Femur (tissue), 1 donor: ENCODE measurements around the gene NDUFB4.
A peak's percentile ranks its signal among the peaks of the same experiment; 100 is the strongest.

Experiments
- DNase-seq: peaks from one replicate; pipeline ENCODE4 v3.0.0-alpha.2; 2017

NDUFB4 gene

DNA sequence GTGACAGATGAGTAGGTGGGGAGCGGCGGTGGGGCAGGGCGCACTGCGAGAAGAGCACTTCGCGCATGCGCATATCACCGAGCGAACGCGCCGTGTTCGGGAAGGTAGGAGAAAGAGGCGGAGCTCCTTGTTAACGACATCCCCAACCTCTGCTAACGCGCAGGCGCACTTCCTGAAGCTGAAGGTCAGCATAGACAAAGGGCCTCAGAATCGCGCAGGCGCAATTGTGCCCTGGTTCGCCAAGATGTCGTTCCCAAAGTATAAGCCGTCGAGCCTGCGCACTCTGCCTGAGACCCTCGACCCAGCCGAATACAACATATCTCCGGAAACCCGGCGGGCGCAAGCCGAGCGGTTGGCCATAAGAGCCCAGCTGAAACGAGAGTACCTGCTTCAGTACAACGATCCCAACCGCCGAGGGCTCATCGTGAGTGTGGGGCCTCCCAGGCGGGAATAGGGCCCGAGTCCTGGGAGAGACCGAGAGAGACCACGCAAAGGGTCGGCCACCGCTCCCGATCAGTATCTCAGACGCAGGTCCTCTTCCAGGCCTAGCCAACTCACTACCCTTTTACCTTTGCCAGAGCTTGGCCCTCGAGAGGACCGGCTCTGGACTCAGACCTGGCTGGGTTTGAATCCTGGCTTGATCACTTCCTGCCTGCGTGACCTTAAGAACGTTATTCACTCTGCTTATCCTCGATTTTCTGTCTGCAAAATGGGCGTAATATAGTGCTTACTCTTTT, at the start of gene NDUFB4:
NDUFB4 (plus strand) TSS at position 221 of the 737 bp plus-strand sequence; CDS start at position 245, 24 bp downstream.
- peak; percentile 98 for DNase-seq

GRCh38 chr3:120550546-120550945, 45.6 kb upstream of the NDUFB4 start:
- DNase-seq = no peak

- DNase-seq = no peak
Measured at GRCh38 chr3:120552184-120553172, 43.7 kb upstream of the NDUFB4 start.

- DNase-seq = peak; percentile 86
Measured at GRCh38 chr3:120554812-120555606, 41.1 kb upstream of the NDUFB4 start.

DNA sequence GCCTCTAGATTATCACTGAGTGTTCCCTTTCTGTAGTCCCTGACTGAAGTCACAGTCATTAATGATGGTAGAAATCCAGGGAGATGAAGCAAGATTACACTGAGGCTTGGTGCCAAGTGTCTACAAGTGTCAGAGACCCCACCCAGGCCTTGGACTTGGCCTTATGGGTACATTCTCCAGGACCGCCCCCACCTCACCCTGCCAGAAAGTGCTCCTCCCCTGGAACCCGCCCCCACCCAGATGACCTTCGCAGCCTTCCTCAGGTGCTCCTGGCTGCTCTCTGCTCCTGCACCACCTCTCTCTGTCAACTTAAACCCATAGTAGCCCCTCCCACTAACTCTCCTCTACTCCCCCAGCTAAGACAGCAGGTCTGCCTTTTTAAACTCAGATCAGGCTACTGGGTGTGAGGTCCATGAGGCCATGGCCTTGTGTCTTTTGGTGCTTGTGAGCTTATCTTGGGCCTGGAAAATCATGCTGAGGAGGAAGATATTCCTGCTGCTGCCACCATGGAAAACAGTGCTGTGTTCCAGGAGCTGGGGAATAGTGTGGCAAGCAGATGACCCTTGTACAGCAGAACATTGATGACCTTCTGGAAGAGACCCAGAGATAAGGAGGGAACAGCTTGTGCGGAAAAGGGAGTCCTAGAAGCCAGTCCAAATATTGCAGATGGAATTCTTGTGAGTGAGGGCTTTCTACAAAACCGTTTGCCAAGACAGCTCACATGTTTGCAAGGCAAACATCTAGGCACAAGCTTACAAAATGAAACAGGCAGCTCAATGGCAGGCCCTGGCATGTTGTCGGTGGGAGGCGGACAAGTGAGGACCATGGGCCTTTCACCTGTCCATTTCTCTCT, 40.3 kb upstream of the NDUFB4 start:
- DNase-seq = no peak

DNA sequence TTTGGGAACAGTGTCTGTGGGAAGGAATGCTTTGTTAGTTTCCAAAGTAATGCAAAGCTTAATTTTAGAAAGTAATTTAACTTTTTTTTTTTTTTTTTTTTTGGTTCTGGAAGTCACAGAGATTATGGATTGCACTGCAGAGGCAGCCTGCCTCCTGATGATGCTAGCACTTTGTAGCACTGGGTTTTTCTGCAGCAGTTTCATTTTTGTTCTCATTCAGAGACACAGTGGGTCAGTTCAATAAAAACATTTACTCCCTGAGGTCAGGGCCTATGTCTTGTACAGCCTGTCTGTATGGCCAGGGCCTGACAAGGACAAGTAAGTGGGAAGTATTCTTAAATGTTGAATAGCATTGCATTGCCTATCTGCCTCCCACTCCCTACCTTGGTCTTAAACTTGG, 39.0 kb upstream of the NDUFB4 start:
- no peak for DNase-seq

DNA sequence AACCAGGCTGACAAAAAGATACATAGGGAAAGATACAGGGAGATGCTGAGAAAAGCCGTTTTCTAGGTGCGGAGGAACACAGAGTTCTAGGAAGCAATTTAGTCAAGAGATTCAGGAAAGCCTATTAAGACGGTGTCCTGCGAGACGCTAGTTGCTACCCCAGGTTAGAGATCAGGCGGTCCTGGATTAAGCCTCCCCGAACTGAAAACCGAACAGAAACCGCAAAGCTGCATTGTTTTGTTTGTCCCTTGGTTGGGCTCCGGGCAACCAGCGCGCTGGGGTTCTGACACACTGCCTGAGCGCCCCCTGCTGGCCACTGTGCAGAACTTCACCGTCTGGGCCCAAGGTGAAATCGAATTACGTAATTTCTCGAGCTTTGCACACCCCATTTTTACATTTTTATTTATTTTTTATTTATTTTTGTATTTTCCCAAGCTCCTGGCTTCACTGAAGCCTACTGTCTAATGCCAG, 37.3 kb upstream of the NDUFB4 start:
- peak; percentile 95 for DNase-seq

DNA sequence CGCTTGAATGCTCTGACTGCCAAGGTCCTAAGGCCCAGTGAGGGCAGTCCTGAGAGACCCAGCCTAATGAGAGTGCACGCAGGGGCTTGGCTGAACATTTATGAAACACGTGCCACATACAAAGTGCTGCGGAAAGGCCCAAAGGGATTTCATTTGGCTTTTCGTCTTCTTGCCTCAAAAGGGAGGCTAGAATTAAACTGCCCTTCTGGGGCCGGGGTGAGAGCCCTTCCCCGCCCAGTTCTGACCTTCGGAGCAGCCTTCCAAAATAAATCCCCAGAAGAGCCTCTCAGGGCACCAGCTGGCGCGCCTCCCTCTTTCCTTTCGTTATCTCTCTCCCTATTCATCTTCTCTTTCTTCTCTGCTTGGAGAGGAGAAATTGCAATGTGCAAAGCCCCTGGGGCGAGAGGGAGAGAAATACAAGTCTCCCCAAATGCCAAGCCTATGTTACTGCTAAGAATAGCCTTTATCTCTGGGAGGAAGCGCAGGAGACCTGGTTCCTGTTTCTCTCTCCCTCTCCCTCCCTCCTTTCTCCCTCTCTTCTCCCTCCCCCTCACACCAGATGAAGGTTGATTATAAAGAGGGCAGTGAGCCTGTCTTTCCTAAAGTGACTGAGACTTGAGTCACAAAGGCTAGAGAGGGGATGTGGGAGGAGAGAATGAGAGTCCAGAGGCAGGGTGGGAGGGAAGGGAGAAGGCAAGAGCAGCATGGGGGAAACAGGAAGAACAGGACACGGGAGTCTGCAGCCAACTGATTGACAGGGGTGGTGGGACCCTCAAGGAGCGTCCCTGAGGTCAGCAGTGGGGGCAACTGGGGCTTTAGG, 36.7 kb upstream of the NDUFB4 start:
- DNase-seq = no peak

DNA sequence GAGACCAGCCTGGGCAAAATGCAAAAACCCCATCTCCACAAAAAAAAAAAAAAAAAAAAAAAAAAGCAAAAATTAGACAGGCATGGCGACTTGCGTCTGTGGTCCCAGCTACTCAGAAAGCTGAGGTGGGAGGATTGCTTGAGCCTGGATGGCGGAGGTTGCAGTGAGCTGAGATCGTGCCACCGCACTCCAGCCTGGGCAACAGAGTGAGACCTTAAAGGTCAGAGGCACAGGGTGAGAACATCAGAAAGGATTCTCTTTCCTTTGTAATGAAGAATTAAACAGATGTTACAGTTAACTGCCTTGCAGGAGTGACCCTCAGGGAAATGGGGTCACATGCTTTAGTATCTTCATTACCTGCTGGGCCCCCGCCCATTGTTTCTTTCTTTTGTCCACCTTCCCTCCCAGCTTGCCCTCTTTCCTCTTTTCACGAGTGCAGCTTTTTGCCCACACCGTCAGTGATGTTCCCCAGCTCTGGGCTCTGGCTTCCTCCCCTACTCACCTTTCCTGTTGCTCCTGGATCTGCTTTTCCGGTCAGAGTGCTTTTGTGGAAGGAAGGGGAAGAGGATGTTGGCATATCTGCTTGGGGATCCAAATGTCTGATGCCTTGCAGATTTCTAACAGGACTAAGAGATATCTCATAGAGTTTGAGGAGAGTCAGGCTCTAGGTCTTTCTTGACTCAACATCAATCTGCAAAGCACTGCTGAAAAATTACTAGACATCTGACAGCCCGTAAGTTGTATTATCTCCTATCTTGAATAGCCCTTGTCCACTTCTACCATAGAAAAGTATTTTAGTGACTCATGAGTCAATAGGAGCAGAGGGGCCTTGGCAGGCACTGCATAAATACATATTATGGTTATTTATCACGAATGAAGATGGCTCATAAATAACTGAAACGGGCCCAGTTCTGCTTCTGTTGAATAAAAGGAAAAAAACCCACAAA, 35.6 kb upstream of the NDUFB4 start:
- no peak for DNase-seq

DNA sequence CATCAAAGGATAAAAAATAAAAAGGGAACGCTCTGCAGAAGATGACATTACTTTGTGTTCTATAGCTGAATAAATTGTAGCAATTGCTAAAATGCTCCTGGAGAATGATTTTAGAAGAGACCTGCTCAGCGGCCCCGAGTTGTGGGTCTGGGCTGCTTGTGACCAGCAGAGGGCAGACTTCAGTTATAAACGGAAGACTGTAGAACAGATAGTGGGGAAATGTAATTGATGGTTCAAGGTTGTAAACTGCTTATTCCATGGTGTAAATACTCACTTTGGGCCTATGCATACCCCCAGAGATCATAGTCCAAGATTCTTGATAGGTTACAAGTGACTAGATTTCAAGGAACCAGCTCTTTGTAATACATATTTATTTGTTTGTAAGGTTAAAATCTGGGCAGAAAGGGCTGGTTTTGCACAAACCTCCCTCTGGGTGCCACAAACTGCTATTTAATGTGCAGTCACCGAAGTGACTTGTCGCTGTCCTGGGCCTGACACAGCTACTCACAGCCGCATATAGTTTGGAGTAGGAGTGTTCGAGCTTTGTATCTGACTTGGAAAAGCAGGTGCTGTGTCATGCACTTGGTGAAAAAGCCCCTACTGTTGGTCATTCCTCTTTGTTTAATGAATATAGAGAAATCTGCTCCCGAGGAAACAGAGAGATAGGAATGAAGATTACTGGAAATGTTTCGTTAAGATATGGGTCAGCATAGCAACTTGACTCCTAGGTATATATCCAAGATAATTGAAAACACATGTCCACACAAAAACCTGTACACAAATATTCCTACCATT, 34.7 kb upstream of the NDUFB4 start:
- DNase-seq = peak; percentile 74

DNA sequence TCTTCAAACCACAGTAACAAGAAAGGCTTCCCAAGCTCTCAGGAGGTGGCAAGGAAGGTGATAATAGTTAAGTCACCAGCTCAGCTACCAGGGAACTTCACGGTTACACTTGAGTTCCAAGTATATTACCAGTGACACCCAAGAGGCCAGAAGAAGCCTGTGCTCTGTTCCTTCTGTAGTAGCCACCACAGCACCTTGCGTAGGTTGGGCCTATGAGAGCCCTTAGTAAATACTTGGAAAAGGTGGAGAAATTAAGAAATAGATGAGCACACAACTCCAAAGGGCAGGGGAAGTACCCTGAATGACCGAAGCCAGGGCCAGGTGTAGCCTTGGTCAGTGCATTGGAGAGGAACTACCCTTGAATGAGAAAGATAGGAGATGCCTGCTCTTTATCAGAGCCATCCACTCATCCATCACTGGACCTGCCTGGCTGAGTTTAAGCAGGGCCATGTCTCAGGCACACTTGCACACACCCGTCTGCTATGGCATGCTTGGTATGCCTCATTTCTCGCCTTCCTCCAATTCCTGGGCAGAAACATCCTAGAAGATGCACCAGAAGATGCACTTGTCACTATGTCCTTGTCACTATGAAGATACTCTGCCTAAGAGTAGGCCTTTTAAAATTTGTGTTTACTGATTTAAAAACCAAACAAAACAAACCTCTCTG, 32.6 kb upstream of the NDUFB4 start:
- DNase-seq = no peak

- DNase-seq = no peak
Measured at GRCh38 chr3:120566243-120566975, 29.7 kb upstream of the NDUFB4 start.

DNA sequence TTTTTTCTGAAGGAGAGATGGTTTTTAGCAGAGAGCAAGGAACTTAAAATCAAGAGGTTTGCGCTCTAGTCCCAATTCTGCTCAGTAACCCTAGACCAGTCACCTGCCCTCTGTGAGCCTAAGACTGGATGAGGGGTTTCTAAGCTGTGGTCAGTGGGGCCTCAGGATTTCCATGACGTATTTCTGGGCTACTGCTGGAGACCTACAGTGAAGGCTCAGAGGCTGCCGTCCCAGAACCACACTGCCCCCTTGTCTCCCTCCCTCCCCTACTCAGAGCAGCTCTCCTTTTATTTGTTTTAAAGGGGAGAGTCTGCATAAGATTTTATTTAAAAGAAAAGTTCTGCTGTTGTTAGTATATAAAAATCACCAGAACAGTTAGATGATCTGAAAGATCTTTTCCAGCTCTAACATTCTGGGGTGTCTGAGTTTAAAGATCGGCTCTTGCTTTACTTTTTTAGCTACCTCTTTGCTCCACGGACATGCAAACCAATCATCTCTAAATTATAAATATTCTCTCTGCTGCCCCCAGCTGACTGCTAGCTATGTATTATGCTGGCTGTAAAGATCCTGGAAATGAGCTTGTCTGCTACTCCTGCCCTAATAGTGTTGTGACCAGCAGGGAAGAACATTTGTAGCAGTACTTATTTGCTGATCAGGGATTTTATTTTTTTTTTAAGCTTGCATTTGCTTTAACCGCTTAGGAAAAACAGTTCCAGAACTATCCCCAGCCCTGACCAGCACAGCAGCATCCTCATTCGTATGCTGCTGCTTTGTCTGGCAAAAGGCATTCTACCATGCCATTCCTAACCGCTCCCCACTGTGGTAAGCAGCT, 28.6 kb upstream of the NDUFB4 start:
- DNase-seq = peak; percentile 59

- no peak for DNase-seq
Measured at GRCh38 chr3:120568202-120568531, 28.0 kb upstream of the NDUFB4 start.

DNA sequence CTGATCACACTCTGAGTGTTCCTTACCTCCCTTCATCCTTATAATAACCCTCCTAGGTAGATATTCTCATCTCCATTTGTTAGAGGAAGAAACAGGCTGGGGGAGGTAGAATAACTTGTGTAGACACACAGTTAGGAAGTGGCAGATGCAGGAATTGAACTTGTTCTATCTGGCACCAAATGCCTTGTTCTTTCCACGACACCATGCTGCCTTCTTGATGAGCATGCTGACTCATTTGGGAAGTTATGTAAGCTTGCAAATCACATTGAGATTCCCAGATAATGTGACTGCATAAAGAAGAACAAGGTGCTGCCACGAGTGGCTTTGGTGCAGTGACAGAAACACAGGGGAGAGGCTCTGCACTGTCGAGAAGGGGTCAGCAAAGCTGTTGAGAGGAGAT, 27.5 kb upstream of the NDUFB4 start:
- no peak for DNase-seq

DNA sequence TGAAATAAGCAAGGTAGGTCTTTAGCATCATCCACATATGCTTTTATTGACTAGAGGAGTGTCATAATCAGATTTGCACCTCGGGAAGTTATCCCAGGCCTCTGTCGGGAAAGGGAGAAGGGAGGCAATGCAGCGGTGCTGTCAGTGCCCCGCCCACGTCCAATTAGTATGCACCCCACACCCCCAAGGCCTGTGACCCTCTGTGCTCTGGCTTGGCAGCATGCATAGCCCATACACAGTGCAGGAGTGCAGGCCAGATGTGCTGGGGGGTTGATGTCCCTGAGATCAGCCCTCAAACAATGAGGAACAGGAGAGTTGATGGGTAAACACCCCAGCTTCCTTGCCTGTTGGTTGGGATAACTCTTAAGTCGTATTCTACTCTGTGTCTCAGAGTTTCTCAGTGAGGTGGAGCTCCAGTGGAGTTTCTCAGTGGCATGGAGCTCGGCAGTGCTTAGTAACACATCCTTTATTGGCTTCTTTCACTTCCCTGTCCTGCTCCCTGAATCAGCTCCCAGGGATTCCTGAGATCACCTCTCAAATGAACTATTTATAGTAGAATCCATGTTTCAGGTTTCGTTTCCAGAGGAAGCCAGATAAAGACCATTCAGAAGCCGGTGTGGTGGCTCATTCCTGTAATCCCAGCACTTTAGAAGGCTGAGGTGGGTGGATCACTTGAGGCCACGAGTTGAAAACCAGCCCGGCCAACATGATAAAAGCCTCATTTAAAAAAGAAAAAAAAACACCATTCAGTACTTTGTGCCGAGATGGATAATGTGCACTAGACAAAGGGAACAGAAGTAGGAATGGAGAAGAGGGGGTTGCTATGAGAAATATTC, 26.7 kb upstream of the NDUFB4 start:
- DNase-seq = no peak
